Spleen (tissue), 11 donors: ENCODE results near the gene HNRNPC. TPM values are rescaled to one million over a fixed set of nuclear protein-coding genes. Genes with fewer than 3 reads are reported as not detected.

Source experiments
- DNase-seq: peaks from one replicate; pipeline ENCODE4 v3.0.0-alpha.2; 2020
- H3K27ac ChIP-seq, 8 donors: fragments of 200-600 bp; sonication (generic) in 7 of 8; 1 replicate in 4 of 8; 2 replicates in 4 of 8; pipeline versions ENCODE4 v1.5.0 to v1.8.0; 2016 to 2021; ENCODE audit warnings: inconsistent platforms in 4 of 8, mild to moderate bottlenecking in 4 of 8, moderate library complexity in 1 of 8
- H3K27me3 ChIP-seq, 7 donors: fragments of 200-600 bp; sonication (generic) in 6 of 7; replicated peaks in 1 of 7; 1 replicate in 4 of 7; 2 replicates in 3 of 7; pipeline versions ENCODE4 v1.5.0 to v1.8.0; 2016 to 2021; ENCODE audit warnings: inconsistent platforms in 3 of 7, mild to moderate bottlenecking in 1 of 7
- H3K36me3 ChIP-seq, 6 donors: fragments of 200-600 bp; sonication (generic) in 5 of 6; 1 replicate in 4 of 6; 2 replicates in 2 of 6; pipeline versions ENCODE4 v1.5.0 to v1.8.0; 2016 to 2021; ENCODE audit warnings: inconsistent platforms in 2 of 6
- H3K4me1 ChIP-seq, 6 donors: fragments of 200-600 bp; sonication (generic) in 5 of 6; 1 replicate in 3 of 6; 2 replicates in 3 of 6; pipeline versions ENCODE4 v1.5.0 to v1.8.0; 2016 to 2021; ENCODE audit warnings: inconsistent platforms in 3 of 6
- H3K4me3 ChIP-seq, 8 donors: fragments of 200-600 bp; sonication (generic) in 7 of 8; 1 replicate in 4 of 8; 2 replicates in 4 of 8; pipeline versions ENCODE4 v1.5.0 to v1.8.0; 2016 to 2021; ENCODE audit warnings: inconsistent platforms in 4 of 8, mild to moderate bottlenecking in 4 of 8, moderate library complexity in 2 of 8
- H3K9me3 ChIP-seq, 8 donors: fragments of 200-600 bp; sonication (generic) in 7 of 8; 1 replicate in 4 of 8; 2 replicates in 4 of 8; pipeline versions ENCODE4 v1.5.0 to v1.8.0; 2016 to 2021; ENCODE audit warnings: inconsistent platforms in 4 of 8
- CTCF ChIP-seq, 11 experiments: fragments of 200-600 bp in 7 of 11; fragments of 450-650 bp in 4 of 11; sonication (generic) in 4 of 11; IDR thresholded peaks in 8 of 11; conservative IDR thresholded peaks in 3 of 11; 1 replicate in 7 of 11; 2 replicates in 4 of 11; pipeline versions ENCODE4 v1.4.0 to v1.8.0; 2016 to 2021; ENCODE audit warnings: antibody characterized with exemption in 11 of 11, inconsistent platforms in 4 of 11, mild to moderate bottlenecking in 1 of 11
- POLR2A ChIP-seq, 3 donors: fragments of 450-650 bp; IDR thresholded peaks; one replicate each; pipeline ENCODE4 v1.5.1; 2017; ENCODE audit warnings: antibody characterized with exemption in 3 of 3, mild to moderate bottlenecking in 1 of 3
- POLR2AphosphoS5 ChIP-seq, 3 donors: sonication (generic); formaldehyde crosslinking; IDR thresholded peaks; one replicate each; pipeline ENCODE4 v1.5.1; 2017; ENCODE audit warnings: antibody characterized with exemption in 3 of 3
- WGBS, 5 donors: extraction: QIAGEN DNeasy Blood & Tissue Kit in 3 of 5; methylation state at CpG; one replicate each; pipeline versions ENCODE4 v1.1.5 to v1.1.7; 2013 to 2018; 5-methylcytosine and 5-hydroxymethylcytosine counted together
- intact Hi-C: fragments of 100-400 bp; cut with DNase I; formaldehyde crosslinking; loops from one replicate; pipeline ENCODE4 v1.15.0; 2023; ENCODE audit warnings: low total_unique reads
- polyA plus RNA-seq, 3 donors: library from polyadenylated mRNA; stranded (reverse); fragments of 200-250 nt; gene quantifications; one replicate each; pipeline ENCODE4 v1.2.1, GENCODE V29; 2013
- total RNA-seq, 7 donors: library from RNA; depleted of rRNA in 3 of 7; stranded (reverse); fragments of >200 nt in 3 of 7; fragmentation: NEBNext Ultra II Directional in 4 of 7; extraction: Animal tissue kit (Norgen Biotek cat#: 25700) in 4 of 7; gene quantifications; one replicate each; pipeline versions ENCODE4 v1.1.0 to v1.2.1, GENCODE V29; 2016 to 2021
- donor health status: healthy with polysubstance abuse.
- donor health status: DM: no; HTN: no; CAD: no; lungs with moderate emphysema.
- donor health status: DM: no; HTN: no; CAD: no.
- donor health status: Bipolar disorder and iron deficiency.
- donor health status: healthy.
- donor health status: DM: no; HTN: no; CAD: no.
- donor health status: DM: yes; HTN: yes; CAD: no.

HNRNPC gene
- total and polyA plus RNA-seq, 10 donors, result 374 to 824 (median 517) TPM

GRCh38 chr14:21231020-21231652, 38.1 kb downstream of the HNRNPC start:
- Histone ChIP-seq H3K27me3 (no peaks in the 10 kb centered on the region), H3K9me3 (no peaks in the 10 kb centered on the region), H3K27ac (peak overlapping the region in 5 of 8 donors; percentile 23 to 61 (median 53)), H3K36me3 (peaks cover 0 to 97% (median 79%) of the 10 kb centered on the region in 6 donors), H3K4me1 (peaks cover 27 to 99% (median 76%) of the 10 kb centered on the region in 6 donors), H3K4me3 (peak overlapping the region in 1 of 8 donors; percentile 21)
- no peak for TF ChIP-seq POLR2A (IDR thresholded peaks at IDR 0.05)
- peak in 1 of 3 donors; percentile 41 for TF ChIP-seq POLR2AphosphoS5 (IDR thresholded peaks at IDR 0.05)
- no peak for TF ChIP-seq CTCF (IDR thresholded peaks at IDR 0.05 in 8 of 11, conservative IDR thresholded peaks at IDR 0.05 in 3 of 11)
- 70 to 81% (median 79%) methylated on average over 14 of the region's 14 CpGs for WGBS, 5 donors
- DNase-seq, result no peak
- intact Hi-C loops, result loop anchor here (10.0 kb wide), 1 partner anchor 154 kb away; the partner anchor contains the start of gene SUPT16H

- Histone ChIP-seq H3K27ac (peak overlapping the region in 6 of 8 donors; percentile 9 to 61 (median 52)), H3K4me3 (peak overlapping the region in 1 of 8 donors; percentile 5), H3K36me3 (peaks cover 0 to 100% (median 91%) of the 10 kb centered on the region in 6 donors), H3K4me1 (peaks cover 25 to 99% (median 66%) of the 10 kb centered on the region in 6 donors), H3K27me3 (no peaks in the 10 kb centered on the region), H3K9me3 (no peaks in the 10 kb centered on the region)
- 39 to 63% (median 45%) methylated on average over 5 of the region's 5 CpGs for whole genome bisulfite sequencing, 5 donors
- intact Hi-C loops, result loop anchor here (10.0 kb wide), 1 partner anchor 155 kb away; the partner anchor contains the start of gene SUPT16H
- no peak for TF ChIP-seq POLR2AphosphoS5 (IDR thresholded peaks at IDR 0.05)
- no peak for TF ChIP-seq CTCF (IDR thresholded peaks at IDR 0.05 in 8 of 11, conservative IDR thresholded peaks at IDR 0.05 in 3 of 11)
- TF ChIP-seq POLR2A (IDR thresholded peaks at IDR 0.05), result no peak
- no peak for DNase-seq
Observed at GRCh38 chr14:21229821-21230220, 39.4 kb downstream of the HNRNPC start.

- peak overlapping the region in 1 of 8 donors; percentile 1 for H3K27ac ChIP-seq
- TF ChIP-seq CTCF (IDR thresholded peaks at IDR 0.05 in 8 of 11, conservative IDR thresholded peaks at IDR 0.05 in 3 of 11) (no peak), POLR2AphosphoS5 (IDR thresholded peaks at IDR 0.05) (no peak), POLR2A (IDR thresholded peaks at IDR 0.05) (no peak)
- intact Hi-C loops, result no loop called here
- H3K36me3 ChIP-seq, result peaks cover 0 to 100% (median 94%) of the 10 kb centered on the region in 6 donors
- no peak for DNase-seq
- H3K9me3 ChIP-seq, result no peaks in the 10 kb centered on the region
- no peak overlapping the region for H3K4me3 ChIP-seq
- no peaks in the 10 kb centered on the region for H3K27me3 ChIP-seq
- WGBS, 5 donors, result 88 to 97% (median 94%) methylated on average over 1 of the region's 1 CpG
- peaks cover 22 to 99% (median 59%) of the 10 kb centered on the region in 6 donors for H3K4me1 ChIP-seq
Observed at GRCh38 chr14:21227981-21228380, 41.3 kb downstream of the HNRNPC start.

GRCh38 chr14:21227150-21227549, 42.1 kb downstream of the HNRNPC start:
- Histone ChIP-seq H3K4me1 (peaks cover 18 to 99% (median 55%) of the 10 kb centered on the region in 6 donors), H3K4me3 (no peak overlapping the region), H3K36me3 (peaks cover 0 to 100% (median 94%) of the 10 kb centered on the region in 6 donors), H3K27me3 (no peaks in the 10 kb centered on the region), H3K27ac (no peak overlapping the region), H3K9me3 (no peaks in the 10 kb centered on the region)
- no peak for TF ChIP-seq POLR2A (IDR thresholded peaks at IDR 0.05)
- TF ChIP-seq CTCF (IDR thresholded peaks at IDR 0.05 in 8 of 11, conservative IDR thresholded peaks at IDR 0.05 in 3 of 11), result no peak
- no peak for TF ChIP-seq POLR2AphosphoS5 (IDR thresholded peaks at IDR 0.05)
- intact Hi-C loops, result no loop called here
- WGBS, 5 donors, result 82 to 91% (median 85%) methylated on average over 5 of the region's 5 CpGs
- DNase-seq, result no peak
